IPS DF 19.7 (cell line): ENCODE results near the gene CYSRT1.

ENCODE experiments used
- DNase-seq: peaks from one replicate; pipeline ENCODE4 v3.0.0-alpha.2; 2013; ENCODE audit warnings: low read depth, low spot score

The CYSRT1 gene

GRCh38 chr9:137190315-137190856 is 34.6 kb upstream of the CYSRT1 start:
- no peak for DNase-seq

DNA sequence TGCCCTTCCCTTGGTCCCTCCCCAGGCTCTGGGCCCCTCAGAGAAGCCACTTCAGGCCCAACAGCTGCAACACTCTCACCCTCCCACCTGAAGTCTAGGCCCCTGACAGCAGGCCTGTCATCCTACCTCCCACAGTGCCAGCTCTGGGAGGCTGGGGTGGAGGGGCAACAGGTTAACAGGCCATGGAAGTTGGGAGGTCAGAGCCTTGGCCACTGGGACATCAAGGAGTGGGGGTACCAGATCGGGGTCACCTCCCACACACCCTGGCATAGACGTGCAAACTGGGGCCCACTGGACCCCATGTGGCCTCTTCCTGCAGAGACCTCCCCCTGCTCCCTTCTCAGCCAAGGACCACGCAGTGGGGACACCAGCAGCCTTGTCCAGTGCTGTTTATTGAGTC is 33.7 kb upstream of the CYSRT1 start:
- no peak for DNase-seq

DNA sequence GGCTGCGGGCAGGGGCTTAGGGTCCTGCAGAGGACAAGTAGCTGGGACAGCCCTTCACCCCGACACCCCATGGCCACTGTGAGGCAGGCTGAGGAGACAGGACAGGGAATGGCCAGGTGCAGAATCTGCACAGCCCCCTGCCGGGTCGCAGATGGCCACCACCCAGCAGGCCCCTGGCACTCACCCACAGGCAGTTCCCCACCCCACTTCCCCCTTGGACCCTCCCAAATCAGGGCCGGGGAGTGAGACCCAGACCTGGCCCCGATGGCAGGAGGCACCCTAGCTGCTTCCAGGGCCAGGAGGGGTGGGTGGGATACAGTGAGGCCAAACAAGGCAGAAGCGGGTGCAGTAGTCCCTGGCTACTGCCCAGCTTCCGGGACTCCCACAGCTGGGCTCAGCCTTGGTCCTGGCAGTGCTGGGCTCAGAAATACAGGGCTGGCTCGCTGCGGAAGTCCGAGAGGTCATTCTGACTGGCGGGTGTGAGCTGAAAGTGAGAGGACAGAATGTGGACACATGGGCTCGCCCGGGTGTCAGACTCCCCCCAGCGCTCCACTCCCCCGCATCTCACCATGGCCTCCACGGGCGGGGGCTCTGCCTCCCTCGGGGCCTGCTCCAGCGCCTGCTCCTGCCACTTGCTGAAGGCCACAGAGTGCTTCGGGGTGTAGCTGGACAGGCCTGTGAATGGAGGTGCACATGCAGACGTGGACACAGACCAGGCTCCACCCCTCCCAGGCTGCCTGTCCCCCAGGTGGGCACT is 33.1 kb upstream of the CYSRT1 start:
- DNase-seq: no peak

DNA sequence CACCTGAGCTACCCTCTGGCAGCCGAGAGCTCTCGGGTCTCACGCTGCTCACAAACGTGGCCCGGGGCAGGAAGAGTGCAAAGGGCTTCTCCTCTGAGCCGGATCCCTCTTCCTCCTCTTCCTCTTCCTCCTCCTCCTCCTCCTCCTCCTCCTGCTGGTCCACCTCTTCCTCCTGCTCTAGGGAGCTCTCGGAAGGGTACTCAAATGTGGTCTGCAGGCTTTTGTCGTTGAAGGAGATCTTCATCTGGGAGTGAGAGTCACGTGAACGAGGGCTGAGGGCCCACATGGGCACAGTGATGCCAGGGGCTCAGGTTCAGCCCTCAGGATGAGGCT is 32.6 kb upstream of the CYSRT1 start:
- DNase-seq: no peak

DNA sequence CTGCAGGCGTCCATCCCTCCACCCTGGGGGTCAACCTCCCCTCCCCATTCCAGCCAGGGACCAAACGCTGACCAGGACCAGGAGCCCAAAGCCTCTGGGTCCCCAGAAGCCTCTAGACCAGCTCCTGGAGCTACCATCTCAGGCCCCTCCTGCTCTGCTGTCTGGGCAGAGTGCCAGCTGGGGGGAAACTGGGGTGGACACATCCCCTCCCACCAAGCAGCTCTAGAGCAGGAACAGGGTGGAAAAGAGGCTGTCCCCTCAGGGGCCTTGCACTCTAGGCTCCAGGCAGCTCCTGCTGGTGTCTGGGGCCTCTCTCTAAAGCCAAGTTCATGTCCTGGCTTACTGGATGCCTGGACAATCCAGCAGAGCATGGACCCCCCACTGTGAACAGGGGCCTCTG is 32.1 kb upstream of the CYSRT1 start:
- DNase-seq: no peak

- DNase-seq: no peak
These were observed 31.2 kb upstream of the CYSRT1 start for GRCh38 chr9:137193771-137194170.

- DNase-seq: no peak
These were observed 30.6 kb upstream of the CYSRT1 start for GRCh38 chr9:137194388-137194787.

GRCh38 chr9:137194909-137195308 is 30.1 kb upstream of the CYSRT1 start:
- DNase-seq: no peak

GRCh38 chr9:137195525-137196220 is 29.3 kb upstream of the CYSRT1 start:
- no peak for DNase-seq

DNA sequence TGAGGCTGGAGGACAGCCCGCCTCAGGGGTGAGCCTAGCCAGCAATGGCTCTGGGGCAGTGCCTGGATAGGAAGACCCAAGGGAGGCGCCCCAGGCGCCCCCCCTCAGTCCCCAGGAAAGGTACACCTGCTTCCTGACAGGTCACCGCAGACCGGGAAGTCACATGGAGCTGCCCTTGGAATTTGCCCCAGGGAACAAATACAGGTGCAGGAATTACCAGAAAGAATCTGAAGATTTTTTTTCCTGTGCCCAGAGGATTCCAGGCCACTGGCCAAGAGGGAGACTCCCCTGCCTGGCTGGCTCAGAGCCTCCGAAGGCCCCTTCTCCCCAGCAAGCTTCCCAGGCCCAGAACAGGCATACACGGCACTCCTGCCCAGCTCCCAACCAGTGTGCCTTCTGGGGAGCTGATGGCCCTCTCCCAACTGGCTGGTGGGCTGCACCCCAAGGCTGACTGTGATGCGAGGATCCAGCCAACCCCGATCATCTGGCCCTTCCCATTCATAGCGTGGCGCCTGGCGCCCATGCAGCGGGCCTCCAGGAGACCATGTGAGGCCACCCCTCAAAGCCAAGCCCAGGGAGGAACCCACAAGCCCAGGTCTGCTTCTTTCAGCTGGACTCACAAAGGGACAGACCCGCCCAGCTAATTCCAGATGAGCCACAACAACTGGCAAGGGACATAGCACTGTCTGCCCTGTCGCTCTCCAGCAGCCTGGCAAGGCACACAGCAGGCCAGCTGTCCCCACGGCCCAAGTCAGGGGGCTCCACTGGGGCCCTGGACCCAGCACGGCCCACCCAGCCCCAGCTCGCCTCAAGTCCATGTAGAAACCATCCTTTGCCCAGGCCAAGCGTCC is 26.7 kb upstream of the CYSRT1 start:
- no peak for DNase-seq

- DNase-seq: no peak
These were observed 26.1 kb upstream of the CYSRT1 start for GRCh38 chr9:137198902-137199283.

DNA sequence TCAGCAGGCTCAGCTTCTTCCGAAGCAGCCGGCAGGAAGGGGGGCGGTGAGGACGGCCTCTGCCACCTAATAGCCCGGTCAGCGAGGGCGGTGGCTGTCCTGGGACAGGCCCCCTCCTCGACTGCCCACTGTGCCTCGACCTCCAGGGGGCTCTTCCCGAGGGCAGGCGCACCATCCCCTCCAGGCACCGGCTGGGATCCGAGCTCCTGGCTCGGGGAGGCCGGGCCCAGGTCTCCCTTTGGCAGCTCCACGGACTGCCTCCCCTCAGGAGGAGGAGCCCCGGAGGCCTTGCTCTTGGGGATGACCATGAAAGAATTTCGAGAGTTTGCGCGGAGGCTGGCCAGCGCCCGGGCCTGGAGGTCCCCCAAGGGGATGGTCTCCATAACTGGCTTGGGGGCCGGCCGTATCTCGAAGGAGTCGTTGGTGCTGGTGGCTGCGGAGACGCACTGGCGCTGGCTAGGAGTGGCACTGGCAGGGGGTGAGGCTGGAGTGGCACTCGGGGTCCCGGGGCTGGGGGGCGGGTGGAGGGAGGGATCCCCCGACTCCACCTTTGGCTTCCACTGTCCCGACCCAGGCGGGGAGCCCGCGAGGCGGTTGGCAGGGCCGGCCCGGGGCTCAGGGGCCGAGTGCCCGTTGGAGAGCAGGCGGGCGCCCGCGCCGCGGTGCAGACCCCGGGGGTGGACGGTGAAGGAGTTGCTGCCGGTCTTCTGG is 25.4 kb upstream of the CYSRT1 start:
- DNase-seq: no peak

DNA sequence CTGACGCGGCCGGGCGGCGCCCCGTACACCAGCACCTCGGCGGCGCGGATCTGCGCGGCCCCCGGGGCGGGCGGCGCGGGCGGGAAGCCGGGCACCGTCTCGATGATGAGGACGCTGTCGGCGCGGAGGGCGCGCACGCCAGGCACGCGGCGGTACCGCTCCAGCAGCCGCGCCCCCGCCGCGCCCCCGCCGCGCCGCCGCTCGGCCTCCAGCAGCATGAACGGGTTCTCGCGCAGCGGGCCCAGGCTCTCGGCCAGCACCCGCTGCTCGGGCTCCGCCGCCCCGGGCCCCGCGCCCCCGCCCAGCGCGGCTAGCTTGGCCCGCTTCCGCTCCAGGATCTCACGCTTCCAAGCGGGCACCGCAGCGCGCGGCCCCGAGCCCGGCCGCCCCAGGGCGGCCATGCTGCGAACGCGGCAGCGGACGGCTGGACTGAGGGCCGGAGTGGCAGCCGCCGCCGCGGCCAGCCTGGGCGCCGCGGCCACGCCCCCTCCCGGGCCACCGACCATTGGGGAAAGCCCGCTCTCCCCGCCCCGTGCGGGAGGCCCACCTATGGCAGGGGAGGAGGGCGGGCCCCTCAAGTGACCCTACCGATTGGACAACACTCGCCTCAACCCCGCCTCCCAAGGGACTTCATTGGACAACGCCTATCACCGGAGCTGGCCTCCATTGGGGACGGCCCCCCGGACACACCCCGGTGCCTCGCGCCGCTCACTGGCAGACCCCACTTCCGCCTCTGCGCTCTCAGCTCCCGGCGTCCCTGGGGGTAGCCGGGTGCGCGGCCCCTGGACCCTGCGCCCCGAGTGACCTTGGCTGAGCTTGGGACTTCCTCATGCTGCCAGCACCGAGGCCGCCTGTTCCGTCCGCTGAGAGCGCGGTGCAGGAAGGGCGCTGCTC is 24.4 kb upstream of the CYSRT1 start, which contains the start of gene TPRN:
TSS of gene TPRN (minus strand) at position 431 of the 894 bp plus-strand sequence. CDS start at position 401, 30 bp downstream.
- DNase-seq: peak; percentile 95

DNA sequence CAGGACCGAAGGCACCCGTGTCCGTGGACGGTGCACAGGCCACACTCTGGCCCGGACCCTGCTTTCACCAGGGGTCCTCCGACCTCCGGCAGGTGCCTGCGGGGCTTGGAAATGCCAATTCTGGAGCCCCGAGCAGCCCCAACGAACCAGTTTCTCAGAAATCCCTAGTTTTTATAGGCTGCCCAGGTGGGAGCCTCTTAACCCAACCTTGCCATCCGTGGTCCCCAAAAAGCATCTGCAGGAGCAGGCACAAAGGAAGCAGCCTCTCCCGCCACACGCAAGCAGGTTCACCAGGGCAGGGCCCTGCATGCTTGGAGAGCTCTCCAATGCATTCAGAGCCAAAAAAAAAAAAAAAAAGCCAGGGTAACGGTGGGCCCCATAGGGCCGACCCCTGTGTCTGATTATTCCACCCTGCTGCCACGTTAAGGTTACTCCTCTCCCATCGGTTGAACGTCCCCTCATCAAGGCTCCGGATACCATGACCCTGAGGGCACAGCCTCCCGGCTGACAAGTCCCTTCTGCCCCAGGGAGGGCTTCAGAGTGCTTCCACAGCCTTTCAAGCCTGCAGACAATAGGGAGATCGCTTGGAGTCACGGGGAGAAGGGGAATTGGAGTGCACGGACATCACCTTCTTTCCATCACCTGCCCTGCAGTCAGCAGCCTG is 23.6 kb upstream of the CYSRT1 start:
- DNase-seq: no peak

DNA sequence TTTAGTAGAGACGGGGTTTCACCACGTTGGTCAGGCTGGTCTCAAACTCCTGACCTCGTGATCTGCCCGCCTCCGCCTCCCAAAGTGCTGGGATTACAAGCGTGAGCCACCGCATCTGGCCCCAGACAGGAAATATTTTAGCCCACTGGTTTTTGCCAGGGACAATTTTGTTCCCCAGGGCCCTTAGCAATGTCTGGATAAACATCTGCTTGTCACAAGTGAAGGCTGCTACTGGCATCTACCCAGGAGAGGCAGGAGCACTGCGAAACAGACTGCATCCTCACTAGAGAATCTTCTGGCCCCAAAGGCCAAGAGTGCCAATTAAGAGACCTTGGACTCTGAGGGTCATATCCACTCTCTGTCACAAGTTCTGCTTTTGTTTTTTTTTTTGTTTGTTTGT is 22.0 kb upstream of the CYSRT1 start:
- DNase-seq: no peak

- DNase-seq: no peak
These were observed 20.2 kb upstream of the CYSRT1 start for GRCh38 chr9:137204731-137205125.

DNA sequence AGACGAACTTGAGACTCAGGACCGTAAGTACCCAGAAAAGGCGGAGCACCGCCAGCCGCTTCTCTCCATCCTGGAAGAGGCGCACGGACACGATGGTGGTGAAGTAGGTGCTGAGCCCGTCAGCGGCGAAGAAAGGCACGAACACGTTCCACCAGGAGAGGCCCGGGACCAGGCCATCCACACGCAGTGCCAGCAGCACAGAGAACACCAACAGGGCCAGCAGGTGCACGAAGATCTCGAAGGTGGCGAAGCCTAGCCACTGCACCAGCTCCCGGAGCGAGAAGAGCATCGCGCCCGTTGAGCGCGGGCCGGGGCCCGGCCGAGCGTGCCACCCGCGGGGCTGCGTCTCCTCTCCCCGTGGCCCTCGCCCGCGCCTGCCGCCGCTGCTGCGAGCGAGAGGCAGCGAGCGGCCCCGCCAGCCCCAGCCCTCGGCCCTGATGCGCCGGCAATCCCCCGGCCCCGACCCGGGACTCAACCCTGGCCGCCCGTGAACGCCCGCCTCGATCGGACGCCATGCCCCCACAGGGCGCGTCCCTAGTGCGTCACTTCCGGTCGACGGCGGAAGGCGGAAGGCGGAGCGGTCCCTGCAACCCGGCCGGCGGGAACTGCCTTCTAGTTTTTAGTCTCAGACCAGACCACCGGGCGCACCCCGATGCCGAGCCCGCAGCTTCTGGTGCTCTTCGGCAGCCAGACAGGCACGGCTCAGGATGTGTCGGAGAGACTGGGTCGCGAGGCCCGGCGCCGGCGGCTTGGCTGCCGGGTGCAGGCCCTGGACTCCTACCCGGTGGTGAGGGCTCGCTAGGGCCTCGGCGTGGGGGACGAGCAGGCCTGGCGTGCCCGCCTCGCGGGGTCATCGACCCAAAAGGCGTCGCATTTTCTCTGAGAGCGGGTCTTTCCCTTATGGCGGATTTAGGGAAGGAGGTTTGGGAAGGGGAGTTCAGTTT is 19.6 kb upstream of the CYSRT1 start, which contains the start of the genes NDOR1 and TMEM203:
TSS of gene NDOR1 (plus strand) at position 575 of the 944 bp plus-strand sequence. CDS start at position 653, 78 bp downstream.
TSS of gene TMEM203 (minus strand) at position 523 of the 944 bp plus-strand sequence. CDS start at position 289, 234 bp downstream.
- DNase-seq: no peak

DNA sequence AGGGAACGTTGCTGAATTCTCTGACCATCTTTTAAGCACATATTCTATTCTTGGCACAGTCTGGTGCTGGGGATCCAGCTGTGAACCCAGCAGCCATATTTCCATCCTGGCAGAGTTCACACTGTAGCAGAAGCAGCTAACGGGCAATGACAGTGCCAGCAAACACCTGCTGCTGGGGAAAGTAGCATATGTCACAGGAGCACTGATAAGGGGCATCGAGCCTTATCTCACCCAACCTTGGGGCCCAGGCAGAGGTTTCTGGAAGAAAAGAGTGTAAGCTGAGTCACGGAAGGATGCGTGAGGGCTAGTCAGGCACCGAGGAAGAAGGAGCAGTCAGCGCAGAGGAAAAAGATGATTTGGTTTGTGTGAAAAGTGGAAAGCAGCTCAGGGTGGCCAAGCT is 18.4 kb upstream of the CYSRT1 start:
- no peak for DNase-seq
